ENCODE measurements around the gene ITGB5. TPM values are rescaled to one million over a fixed set of nuclear protein-coding genes. Genes with fewer than 3 reads are reported as not detected.

ITGB5 gene
- total and polyA plus RNA-seq, 2 experiments from 2014 or later = 103 to 109 TPM

DNA sequence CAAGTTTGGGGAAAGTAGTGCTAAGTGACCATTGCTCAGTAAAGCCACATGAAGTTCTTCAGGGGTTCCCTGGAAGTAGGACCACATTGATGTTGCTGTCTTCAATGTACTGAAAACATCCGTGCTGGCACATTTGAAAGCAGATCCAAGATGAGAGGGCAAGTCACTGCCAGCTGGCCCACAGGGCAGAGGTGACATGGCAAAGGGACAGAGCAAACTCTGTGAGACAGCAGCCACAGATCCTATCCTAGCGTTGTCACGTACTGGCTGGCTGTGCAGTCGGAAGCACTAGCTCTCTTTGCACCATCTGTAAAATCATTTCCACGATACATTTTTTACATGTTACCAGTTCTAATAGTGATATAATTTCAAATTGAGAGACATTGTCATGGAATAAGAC lies 33.6 kb upstream of the ITGB5 start:
- Histone ChIP-seq H3K36me3 (replicated peaks; ENCODE audit: insufficient read depth, low read depth) (no peaks in the 10 kb centered on the region), H3K4me1 (ENCODE audit: insufficient read depth) (no peaks in the 10 kb centered on the region), H3K9me2 (replicated peaks; ENCODE audit: insufficient read depth) (no peaks in the 10 kb centered on the region), H2AFZ (no peak overlapping the region), H3K4me2 (no peak overlapping the region), H4K20me1 (ENCODE audit: insufficient read depth, poor library complexity, severe bottlenecking) (no peaks in the 10 kb centered on the region), H3K27ac (no peak overlapping the region), H3K9me3 (ENCODE audit: low read depth) (no peaks in the 10 kb centered on the region), H3K4me3 (no peak overlapping the region), H3K27me3 (no peaks in the 10 kb centered on the region), H3K79me2 (no peaks in the 10 kb centered on the region)
- TF ChIP-seq, protein P1, sequence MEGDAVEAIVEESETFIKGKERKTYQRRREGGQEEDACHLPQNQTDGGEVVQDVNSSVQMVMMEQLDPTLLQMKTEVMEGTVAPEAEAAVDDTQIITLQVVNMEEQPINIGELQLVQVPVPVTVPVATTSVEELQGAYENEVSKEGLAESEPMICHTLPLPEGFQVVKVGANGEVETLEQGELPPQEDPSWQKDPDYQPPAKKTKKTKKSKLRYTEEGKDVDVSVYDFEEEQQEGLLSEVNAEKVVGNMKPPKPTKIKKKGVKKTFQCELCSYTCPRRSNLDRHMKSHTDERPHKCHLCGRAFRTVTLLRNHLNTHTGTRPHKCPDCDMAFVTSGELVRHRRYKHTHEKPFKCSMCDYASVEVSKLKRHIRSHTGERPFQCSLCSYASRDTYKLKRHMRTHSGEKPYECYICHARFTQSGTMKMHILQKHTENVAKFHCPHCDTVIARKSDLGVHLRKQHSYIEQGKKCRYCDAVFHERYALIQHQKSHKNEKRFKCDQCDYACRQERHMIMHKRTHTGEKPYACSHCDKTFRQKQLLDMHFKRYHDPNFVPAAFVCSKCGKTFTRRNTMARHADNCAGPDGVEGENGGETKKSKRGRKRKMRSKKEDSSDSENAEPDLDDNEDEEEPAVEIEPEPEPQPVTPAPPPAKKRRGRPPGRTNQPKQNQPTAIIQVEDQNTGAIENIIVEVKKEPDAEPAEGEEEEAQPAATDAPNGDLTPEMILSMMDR (IDR thresholded peaks at IDR 0.05; ENCODE audit: poor library complexity) = no peak
- TF ChIP-seq EZH2phosphoT487 (IDR thresholded peaks at IDR 0.05; ENCODE audit: low read depth, severe bottlenecking, unreplicated experiment) = no peak
- TF ChIP-seq EZH2 (IDR thresholded peaks at IDR 0.05; ENCODE audit: borderline replicate concordance) = no peak
- WGBS (ENCODE audit: low lambda C conversion rate, missing lambda C conversion rate) = 93% methylated on average over 5 of the region's 5 CpGs
- no peak for DNase-seq (ENCODE audit: low spot score)

- no peak overlapping the region for H3K27ac ChIP-seq
- no peaks in the 10 kb centered on the region for H3K4me1 ChIP-seq (ENCODE audit: insufficient read depth)
- no peaks in the 10 kb centered on the region for H3K79me2 ChIP-seq
- DNase-seq (ENCODE audit: low spot score) = no peak
- no peak overlapping the region for H3K4me3 ChIP-seq
- no peaks in the 10 kb centered on the region for H3K9me2 ChIP-seq (replicated peaks; ENCODE audit: insufficient read depth)
- TF ChIP-seq, protein P1 (IDR thresholded peaks at IDR 0.05; ENCODE audit: poor library complexity) = no peak
- no peak for TF ChIP-seq EZH2phosphoT487 (IDR thresholded peaks at IDR 0.05; ENCODE audit: low read depth, severe bottlenecking, unreplicated experiment)
- TF ChIP-seq EZH2 (IDR thresholded peaks at IDR 0.05; ENCODE audit: borderline replicate concordance) = no peak
- H3K4me2 ChIP-seq = no peak overlapping the region
- 23% methylated on average over 2 of the region's 2 CpGs for WGBS (ENCODE audit: low lambda C conversion rate, missing lambda C conversion rate)
- H4K20me1 ChIP-seq (ENCODE audit: insufficient read depth, poor library complexity, severe bottlenecking) = no peaks in the 10 kb centered on the region
- no peaks in the 10 kb centered on the region for H3K27me3 ChIP-seq
- no peaks in the 10 kb centered on the region for H3K36me3 ChIP-seq (replicated peaks; ENCODE audit: insufficient read depth, low read depth)
- no peaks in the 10 kb centered on the region for H3K9me3 ChIP-seq (ENCODE audit: low read depth)
- no peak overlapping the region for H2AFZ ChIP-seq
These were observed 32.6 kb upstream of the ITGB5 start for GRCh38 chr3:124919756-124920155.

DNA sequence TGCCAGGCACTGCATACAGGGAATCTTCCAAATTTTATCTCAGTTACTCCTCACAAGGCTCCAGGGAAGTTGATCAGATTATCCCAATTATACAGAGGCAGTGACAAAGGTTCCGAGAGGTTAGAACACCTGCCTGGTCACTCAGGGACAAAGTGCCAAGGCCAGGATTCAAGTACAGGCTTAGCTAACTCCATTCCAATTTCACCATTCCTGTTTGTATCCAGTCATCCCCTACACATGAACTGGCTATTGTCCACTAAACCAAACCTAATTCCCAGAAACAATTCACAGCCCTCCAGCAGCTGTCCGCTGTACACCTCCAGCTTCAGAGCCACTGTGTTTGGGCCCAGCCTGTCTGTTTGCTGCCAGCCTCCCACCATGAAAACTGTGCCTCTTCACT lies 31.4 kb upstream of the ITGB5 start:
- WGBS (ENCODE audit: low lambda C conversion rate, missing lambda C conversion rate) = 93% methylated on average over 2 of the region's 2 CpGs
- DNase-seq (ENCODE audit: low spot score) = no peak
- no peaks in the 10 kb centered on the region for H3K36me3 ChIP-seq (replicated peaks; ENCODE audit: insufficient read depth, low read depth)
- no peaks in the 10 kb centered on the region for H3K79me2 ChIP-seq
- H3K4me1 ChIP-seq (ENCODE audit: insufficient read depth) = no peaks in the 10 kb centered on the region
- no peaks in the 10 kb centered on the region for H3K9me2 ChIP-seq (replicated peaks; ENCODE audit: insufficient read depth)
- H2AFZ ChIP-seq = no peak overlapping the region
- no peak overlapping the region for H3K4me3 ChIP-seq
- no peak overlapping the region for H3K27ac ChIP-seq
- no peak for TF ChIP-seq EZH2 (IDR thresholded peaks at IDR 0.05; ENCODE audit: borderline replicate concordance)
- TF ChIP-seq, protein P1 (IDR thresholded peaks at IDR 0.05; ENCODE audit: poor library complexity) = no peak
- TF ChIP-seq EZH2phosphoT487 (IDR thresholded peaks at IDR 0.05; ENCODE audit: low read depth, severe bottlenecking, unreplicated experiment) = no peak
- H4K20me1 ChIP-seq (ENCODE audit: insufficient read depth, poor library complexity, severe bottlenecking) = no peaks in the 10 kb centered on the region
- H3K27me3 ChIP-seq = no peaks in the 10 kb centered on the region
- no peaks in the 10 kb centered on the region for H3K9me3 ChIP-seq (ENCODE audit: low read depth)
- H3K4me2 ChIP-seq = no peak overlapping the region

Measured in hepatocyte (in vitro differentiated cells).